PC-9 (cell line): Measurements from ENCODE around the gene MAOB. TPM values are rescaled to one million over a fixed set of nuclear protein-coding genes. Genes with fewer than 3 reads are reported as not detected.

Source experiments
- BruUV-seq: library from RNA; stranded (reverse); fragments of 400-500 nt; replicated peaks from 2 replicates; lab custom pipeline; 2021; lab: Mats Ljungman, UMichigan
- CTCF ChIA-PET: fragments of 300-600 bp; sonication (Branson Sonifier 250); formaldehyde crosslinking; loops from one replicate; lab custom pipeline; 2022; ENCODE audit warnings: antibody characterized with exemption; lab: Charles Lee
- POLR2A ChIA-PET: fragments of 300-600 bp; sonication (Branson Sonifier 250); formaldehyde crosslinking; loops from one replicate; lab custom pipeline; 2022; ENCODE audit warnings: antibody characterized with exemption; ENCODE audit not compliant: unreplicated experiment; lab: Charles Lee
- DNase-seq, 2 experiments: peaks; one replicate each; pipeline versions ENCODE4 v3.0.0 to v3.0.0-alpha.2; 2015 to 2022; ENCODE audit warnings: mixed read lengths in 1 of 2
- H2AFZ ChIP-seq: fragments of 200-600 bp; sonication (generic); 2 replicates; pipeline ENCODE4 v1.8.1; 2017; ENCODE audit warnings: antibody characterized with exemption
- H3F3A ChIP-seq: fragments of 200-600 bp; sonication (generic); 2 replicates; pipeline ENCODE4 v1.8.1; 2017; ENCODE audit warnings: antibody characterized with exemption, mild to moderate bottlenecking, low read depth; ENCODE audit not compliant: insufficient read depth
- H3K27ac ChIP-seq: fragments of 200-600 bp; sonication (generic); 2 replicates; pipeline ENCODE4 v1.6.1; 2016; ENCODE audit warnings: mixed run types
- H3K27me3 ChIP-seq: fragments of 200-600 bp; sonication (generic); 2 replicates; pipeline ENCODE4 v1.6.1; 2016; ENCODE audit warnings: low read depth, mixed run types; ENCODE audit not compliant: insufficient read depth
- H3K36me3 ChIP-seq: fragments of 200-600 bp; sonication (generic); 2 replicates; pipeline ENCODE4 v1.6.1; 2016; ENCODE audit warnings: low read depth, mixed run types
- H3K4me1 ChIP-seq: fragments of 200-600 bp; sonication (generic); replicated peaks from 2 replicates; pipeline ENCODE4 v1.6.1; 2016; ENCODE audit warnings: mixed run types; ENCODE audit not compliant: insufficient read depth
- H3K4me2 ChIP-seq: fragments of 200-600 bp; sonication (generic); 2 replicates; pipeline ENCODE4 v1.6.1; 2017; ENCODE audit warnings: mixed run types
- H3K4me3 ChIP-seq: fragments of 200-600 bp; sonication (generic); 2 replicates; pipeline ENCODE4 v1.6.1; 2016; ENCODE audit warnings: mixed run types
- H3K79me2 ChIP-seq: fragments of 200-600 bp; sonication (generic); 2 replicates; pipeline ENCODE4 v1.6.1; 2017; ENCODE audit warnings: low read depth, mixed run types
- H3K9me2 ChIP-seq: fragments of 200-600 bp; sonication (generic); 2 replicates; pipeline ENCODE4 v1.8.1; 2017; ENCODE audit warnings: mild to moderate bottlenecking; ENCODE audit not compliant: insufficient read depth
- H3K9me3 ChIP-seq: fragments of 200-600 bp; sonication (generic); 2 replicates; pipeline ENCODE4 v1.8.1; 2016; ENCODE audit warnings: low read depth; ENCODE audit not compliant: insufficient read depth
- H4K20me1 ChIP-seq: fragments of 200-600 bp; sonication (generic); 2 replicates; pipeline ENCODE4 v1.8.1; 2017; ENCODE audit not compliant: insufficient read depth
- EZH2 ChIP-seq: fragments of 200-600 bp; sonication (generic); IDR thresholded peaks from 2 replicates; pipeline ENCODE4 v1.8.0; 2017; ENCODE audit warnings: antibody characterized with exemption, low read depth
- intact Hi-C: fragments of 100-400 bp; cut with micrococcal nuclease; formaldehyde crosslinking; loops from one replicate; pipeline ENCODE4 v1.10.0; 2022; ENCODE audit not compliant: unreplicated experiment
- total RNA-seq: library from RNA; stranded (reverse); gene quantifications from 2 replicates; pipeline ENCODE4 v1.2.3, GENCODE V29; 2021
- TF ChIP-seq, protein P1 (sequence below): fragments of 200-600 bp; sonication (generic); conservative IDR thresholded peaks from 2 replicates; pipeline ENCODE4 v1.6.1; 2017; ENCODE audit warnings: mixed run types, antibody characterized with exemption, mild to moderate bottlenecking, moderate library complexity

Gene MAOB
- total RNA-seq, 1 experiment from 2014 or later, result 0.74 TPM

DNA sequence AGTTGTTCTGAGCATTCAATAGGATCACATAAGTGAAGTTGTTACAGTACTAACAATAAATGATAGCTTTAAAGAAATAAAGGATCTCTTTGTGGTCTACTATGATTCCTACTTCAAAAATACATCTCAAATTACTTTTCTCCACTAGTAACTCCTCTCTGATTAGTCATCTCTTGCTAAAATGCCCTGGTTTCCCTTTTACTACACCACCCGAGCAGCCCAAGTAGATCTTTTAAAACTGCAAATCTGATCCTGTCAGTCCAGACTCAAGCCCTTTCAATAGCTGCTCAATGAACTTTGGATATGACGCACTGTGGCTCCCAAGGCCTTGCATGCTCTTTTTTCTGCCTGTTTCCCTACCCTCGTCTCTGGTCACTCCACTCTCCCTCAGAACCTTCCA, 128.6 kb downstream of the MAOB start:
- H3K4me1 ChIP-seq, result no peaks in the 10 kb centered on the region
- H3K36me3 ChIP-seq, result no peaks in the 10 kb centered on the region
- intact Hi-C loops, result no loop called here
- no peak for TF ChIP-seq EZH2
- TF ChIP-seq, protein P1, sequence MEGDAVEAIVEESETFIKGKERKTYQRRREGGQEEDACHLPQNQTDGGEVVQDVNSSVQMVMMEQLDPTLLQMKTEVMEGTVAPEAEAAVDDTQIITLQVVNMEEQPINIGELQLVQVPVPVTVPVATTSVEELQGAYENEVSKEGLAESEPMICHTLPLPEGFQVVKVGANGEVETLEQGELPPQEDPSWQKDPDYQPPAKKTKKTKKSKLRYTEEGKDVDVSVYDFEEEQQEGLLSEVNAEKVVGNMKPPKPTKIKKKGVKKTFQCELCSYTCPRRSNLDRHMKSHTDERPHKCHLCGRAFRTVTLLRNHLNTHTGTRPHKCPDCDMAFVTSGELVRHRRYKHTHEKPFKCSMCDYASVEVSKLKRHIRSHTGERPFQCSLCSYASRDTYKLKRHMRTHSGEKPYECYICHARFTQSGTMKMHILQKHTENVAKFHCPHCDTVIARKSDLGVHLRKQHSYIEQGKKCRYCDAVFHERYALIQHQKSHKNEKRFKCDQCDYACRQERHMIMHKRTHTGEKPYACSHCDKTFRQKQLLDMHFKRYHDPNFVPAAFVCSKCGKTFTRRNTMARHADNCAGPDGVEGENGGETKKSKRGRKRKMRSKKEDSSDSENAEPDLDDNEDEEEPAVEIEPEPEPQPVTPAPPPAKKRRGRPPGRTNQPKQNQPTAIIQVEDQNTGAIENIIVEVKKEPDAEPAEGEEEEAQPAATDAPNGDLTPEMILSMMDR, result no peak
- H3K4me3 ChIP-seq, result no peak overlapping the region
- H4K20me1 ChIP-seq, result no peaks in the 10 kb centered on the region
- no peak overlapping the region for H3K27ac ChIP-seq
- no peaks in the 10 kb centered on the region for H3K79me2 ChIP-seq
- no peaks in the 10 kb centered on the region for H3F3A ChIP-seq
- no peaks in the 10 kb centered on the region for H3K9me3 ChIP-seq
- ChIA-PET CTCF (no interaction called here), POLR2A (no interaction called here)
- no peak overlapping the region for H2AFZ ChIP-seq
- BruUV-seq, result no TSS peak
- no peaks in the 10 kb centered on the region for H3K9me2 ChIP-seq
- no peak for DNase-seq
- no peaks in the 10 kb centered on the region for H3K27me3 ChIP-seq
- H3K4me2 ChIP-seq, result no peak overlapping the region

DNA sequence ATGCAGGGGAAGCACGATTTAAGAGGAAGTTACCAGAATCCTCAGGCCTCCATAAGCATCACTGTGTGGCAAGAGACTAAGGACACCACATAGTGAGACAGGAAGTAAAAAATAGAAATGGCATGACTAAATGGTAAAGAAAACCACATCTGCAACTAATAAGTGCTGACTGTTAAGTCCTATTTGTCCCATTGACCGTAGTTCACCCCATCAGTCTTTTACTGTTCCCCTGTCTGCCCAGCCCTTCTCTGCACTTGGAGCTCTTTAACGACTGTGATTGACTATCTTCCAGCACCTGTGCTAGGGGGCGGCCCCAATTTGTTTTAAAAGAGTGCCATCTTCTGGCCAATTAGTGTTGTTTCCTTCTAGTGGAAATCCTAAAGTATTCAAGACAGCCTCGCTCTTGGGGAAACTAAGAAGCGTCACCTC, 132.0 kb downstream of the MAOB start:
- Histone ChIP-seq H3K36me3 (no peaks in the 10 kb centered on the region), H3K27me3 (no peaks in the 10 kb centered on the region), H3K27ac (no peak overlapping the region), H4K20me1 (no peaks in the 10 kb centered on the region), H2AFZ (no peak overlapping the region), H3K4me1 (no peaks in the 10 kb centered on the region), H3F3A (no peaks in the 10 kb centered on the region), H3K9me3 (no peaks in the 10 kb centered on the region), H3K9me2 (no peaks in the 10 kb centered on the region), H3K79me2 (no peaks in the 10 kb centered on the region), H3K4me3 (no peak overlapping the region), H3K4me2 (no peak overlapping the region)
- intact Hi-C loops, result loop anchor here (1.0 kb wide), 1 partner anchor 191 kb away; no protein-coding TSS in a partner anchor
- DNase-seq, result peak; percentile 10 to 35
- CTCF ChIA-PET, result no interaction called here
- no TSS peak for BruUV-seq
- no peak for TF ChIP-seq EZH2
- TF ChIP-seq, protein P1, result peak; percentile 56
- POLR2A ChIA-PET, result no interaction called here

DNA sequence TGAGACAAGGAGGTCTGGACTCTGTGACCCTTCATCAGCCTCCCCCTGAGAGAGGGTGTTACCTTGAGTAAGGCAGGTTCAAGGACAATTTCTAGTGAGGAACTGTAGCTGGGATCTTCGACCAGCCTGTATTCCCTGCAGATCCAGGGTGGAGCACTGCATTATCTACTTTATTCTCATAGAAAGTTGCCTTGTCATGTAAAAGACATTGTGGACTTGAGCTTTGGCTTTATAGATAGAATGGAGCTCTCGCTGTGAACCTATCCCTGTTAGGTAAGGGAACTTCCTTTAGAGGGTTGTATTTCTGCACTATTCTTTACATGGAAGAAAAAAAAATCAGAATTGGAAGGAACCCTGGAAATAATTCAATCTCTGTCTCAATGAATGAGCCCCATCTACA, 134.8 kb downstream of the MAOB start:
- no peaks in the 10 kb centered on the region for H3K4me1 ChIP-seq
- H4K20me1 ChIP-seq, result no peaks in the 10 kb centered on the region
- no peaks in the 10 kb centered on the region for H3K9me3 ChIP-seq
- H3K27ac ChIP-seq, result no peak overlapping the region
- TF ChIP-seq EZH2, result no peak
- TF ChIP-seq, protein P1, result no peak
- H3K4me3 ChIP-seq, result no peak overlapping the region
- H3K4me2 ChIP-seq, result no peak overlapping the region
- no peak for DNase-seq
- no peak overlapping the region for H2AFZ ChIP-seq
- CTCF ChIA-PET, result no interaction called here
- intact Hi-C loops, result loop anchor here (10.0 kb wide), 1 partner anchor 93 kb away; the partner anchor contains the start of gene MAOA
- no peaks in the 10 kb centered on the region for H3K9me2 ChIP-seq
- no TSS peak for BruUV-seq
- no peaks in the 10 kb centered on the region for H3K36me3 ChIP-seq
- H3K27me3 ChIP-seq, result no peaks in the 10 kb centered on the region
- no peaks in the 10 kb centered on the region for H3F3A ChIP-seq
- no peaks in the 10 kb centered on the region for H3K79me2 ChIP-seq
- POLR2A ChIA-PET, result no interaction called here
